ENCODE measurements around the gene QSOX2.

QSOX2 gene

DNA sequence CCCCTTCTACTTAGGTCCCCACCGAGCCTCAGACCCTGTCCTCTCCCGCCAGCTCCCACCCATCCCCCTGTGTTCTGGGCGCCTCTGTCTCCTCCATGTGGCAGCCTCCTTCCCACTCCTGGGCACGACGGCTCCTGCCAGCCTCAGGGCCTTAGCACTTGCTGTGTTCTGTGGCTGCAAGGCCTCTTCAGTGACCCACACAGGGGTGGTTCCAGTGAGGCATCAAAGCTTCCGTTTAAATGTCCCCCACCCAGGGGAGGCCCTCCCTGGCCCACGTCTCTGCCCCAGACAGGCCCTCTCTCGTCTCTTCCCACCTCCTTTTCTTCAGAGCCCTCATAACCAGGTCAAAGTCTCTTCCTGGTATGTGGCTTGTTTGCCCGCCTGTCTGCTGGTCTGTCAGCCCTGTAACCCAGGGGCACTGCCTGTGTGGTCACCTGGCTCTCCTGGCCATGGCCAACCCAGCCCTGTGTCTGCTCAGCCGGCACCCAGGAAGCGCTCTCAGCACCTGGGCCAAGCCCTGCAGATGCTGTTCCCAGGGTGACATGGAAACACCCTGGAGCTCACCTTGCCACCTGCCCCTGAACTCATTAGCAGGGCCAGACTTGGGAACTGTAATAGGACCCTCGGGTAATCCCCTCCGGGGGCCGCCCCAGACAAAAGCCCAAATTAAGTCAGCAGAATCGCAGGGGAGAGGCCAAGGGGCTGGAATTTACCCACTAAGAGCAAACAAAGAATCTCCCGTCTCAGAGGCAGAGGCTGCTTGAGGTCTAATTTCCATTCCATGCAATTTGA is 74.4 kb downstream of the QSOX2 start:
- DNase-seq: peak; percentile 80

DNA sequence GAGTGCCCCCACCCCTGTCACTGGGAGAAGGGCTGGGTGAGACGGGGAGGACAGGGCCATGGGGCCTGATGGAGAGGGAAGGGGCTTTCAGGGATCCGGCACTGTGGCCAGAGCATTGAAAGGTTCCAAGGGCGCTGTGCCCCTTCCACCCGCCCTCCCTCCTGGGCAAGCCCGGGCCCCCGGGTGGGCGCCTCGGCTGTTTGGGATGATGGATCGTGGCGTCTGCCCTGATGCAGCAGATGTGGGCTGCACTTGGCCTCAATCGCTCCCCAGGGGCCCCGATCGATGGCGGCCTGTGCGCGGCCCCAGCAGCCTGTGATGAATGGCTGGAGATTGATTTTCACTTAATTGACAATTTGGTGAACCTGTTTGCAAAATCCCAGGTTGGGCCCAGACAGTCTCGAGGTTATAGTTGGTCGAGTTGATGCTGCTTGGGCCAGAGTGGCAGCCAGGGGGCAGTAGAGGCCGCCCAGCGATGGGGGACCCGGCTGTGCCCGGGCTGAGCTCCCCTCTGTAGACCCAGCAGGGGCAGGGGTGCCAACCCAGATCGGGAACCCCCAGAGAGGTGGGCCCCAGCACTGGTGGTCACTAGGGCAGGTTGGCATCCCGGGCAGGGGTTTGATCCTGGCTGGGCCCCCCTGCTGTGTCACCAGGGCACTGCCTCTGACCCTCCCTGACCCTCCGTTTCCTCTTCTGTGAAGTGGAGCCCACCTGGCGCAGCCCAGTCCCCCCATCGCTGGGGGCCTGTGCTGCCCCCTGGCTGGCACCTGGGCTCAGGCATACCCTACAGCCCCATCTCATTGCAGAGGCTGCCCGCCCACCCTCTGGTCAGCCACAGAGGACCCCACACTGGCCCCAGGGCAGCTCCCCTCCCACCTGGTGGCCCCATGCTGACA is 75.4 kb downstream of the QSOX2 start:
- peak; percentile 15 for DNase-seq

DNA sequence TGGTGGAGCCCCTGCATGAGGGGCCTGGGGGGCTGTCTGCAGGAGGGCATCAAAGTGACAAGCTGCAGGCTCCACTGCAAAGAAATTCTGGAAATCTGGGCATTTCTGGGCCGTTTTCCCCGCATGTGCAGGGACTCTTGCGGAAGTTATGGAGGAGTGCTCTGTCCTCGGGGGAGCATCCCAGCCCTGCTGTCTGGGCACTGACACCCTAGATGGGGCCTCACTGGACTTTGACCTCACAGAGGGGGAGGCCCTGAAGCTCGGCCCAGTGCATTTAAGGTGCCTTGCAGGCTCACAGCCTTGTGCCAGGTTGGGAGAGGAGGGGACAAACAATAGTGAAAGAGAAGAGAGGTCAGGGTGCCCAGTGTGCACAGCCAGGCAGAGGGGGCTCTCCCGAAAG is 76.1 kb downstream of the QSOX2 start:
- DNase-seq: no peak

GRCh38 chr9:136163248-136163850 is 82.3 kb downstream of the QSOX2 start:
- no peak for DNase-seq

DNA sequence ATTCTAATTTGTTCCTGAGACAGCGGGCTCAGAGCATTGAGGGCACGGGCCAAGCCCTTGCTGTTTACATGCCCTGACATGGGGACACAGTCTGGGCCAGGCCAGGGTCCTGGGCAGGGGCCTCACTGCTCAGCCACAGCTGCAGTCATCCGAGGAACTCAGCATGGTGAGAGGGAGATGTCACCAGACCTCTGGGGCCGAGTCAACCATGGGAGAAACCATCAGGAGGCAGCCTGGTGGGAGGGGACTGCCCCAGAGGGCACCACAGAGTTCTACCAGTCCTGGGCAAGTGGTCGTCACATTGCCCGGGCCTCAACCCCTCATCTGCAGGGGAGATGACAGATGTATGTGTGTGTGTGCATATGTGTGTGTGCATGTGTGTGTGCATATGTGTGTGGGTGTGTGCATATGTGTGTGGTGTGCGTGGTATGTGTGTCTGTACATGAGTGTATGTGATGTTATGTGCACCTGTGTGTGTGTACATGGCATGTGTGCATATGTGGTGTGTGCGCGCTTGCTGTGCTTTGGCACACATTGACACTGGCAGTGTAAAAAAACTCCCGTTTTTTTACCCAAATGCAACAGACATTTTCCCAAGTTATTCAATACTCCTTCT is 84.5 kb downstream of the QSOX2 start:
- DNase-seq: no peak

GRCh38 chr9:136160381-136160841 is 85.2 kb downstream of the QSOX2 start:
- DNase-seq: peak; percentile 36

- DNase-seq: no peak
These were observed 85.8 kb downstream of the QSOX2 start for GRCh38 chr9:136159851-136160250.

DNA sequence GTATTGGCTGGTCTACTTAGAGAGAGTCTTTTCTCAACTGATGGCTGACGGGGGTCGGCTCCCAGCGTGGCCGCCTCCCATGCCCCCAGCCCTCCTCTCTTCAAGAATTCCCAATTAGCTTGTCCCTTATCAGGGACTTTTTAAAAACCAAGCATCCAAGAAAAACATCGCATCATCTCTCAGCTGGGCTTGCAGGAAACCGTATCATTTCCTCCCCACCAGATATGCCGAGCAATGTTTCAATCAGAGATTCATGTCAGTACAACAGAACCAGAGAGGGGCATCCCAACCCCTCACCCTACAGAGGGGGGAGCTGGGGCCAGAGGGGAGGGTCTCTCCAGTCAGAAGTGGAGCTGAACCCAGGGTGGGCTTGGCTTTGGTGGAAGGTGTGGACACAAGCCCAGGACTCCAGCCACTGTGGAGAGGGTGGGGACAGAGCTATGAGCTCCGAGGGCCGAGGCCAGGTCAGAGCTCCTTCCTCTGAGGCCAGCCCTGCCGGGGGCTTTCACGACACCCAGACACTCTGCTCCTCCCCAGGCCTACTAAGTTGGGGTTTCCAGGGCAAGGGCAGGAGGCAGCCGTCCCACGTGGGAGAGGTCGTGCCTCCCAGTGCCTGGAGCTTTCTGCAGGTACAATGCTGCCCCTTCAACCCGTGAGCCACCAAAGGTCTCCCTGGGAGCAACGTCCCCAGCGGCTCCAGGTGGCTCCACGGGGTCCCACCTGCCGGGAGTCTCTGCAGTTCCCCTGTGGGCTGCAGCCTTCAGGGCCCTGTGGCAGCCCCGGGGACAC is 87.9 kb downstream of the QSOX2 start:
- no peak for DNase-seq

Measured in NCI-H1436 (cell line).